HG03558 (cell line): ENCODE results near the gene RPS6KA2.

Source experiments
- ATAC-seq: cut with Tn5 transposase; IDR thresholded peaks from one replicate; pipeline ENCODE4 v1.9.1; 2021; ENCODE audit warnings: moderate number of reproducible peaks; ENCODE audit not compliant: unreplicated experiment; ENCODE audit errors: extremely low read depth

RPS6KA2 gene

DNA sequence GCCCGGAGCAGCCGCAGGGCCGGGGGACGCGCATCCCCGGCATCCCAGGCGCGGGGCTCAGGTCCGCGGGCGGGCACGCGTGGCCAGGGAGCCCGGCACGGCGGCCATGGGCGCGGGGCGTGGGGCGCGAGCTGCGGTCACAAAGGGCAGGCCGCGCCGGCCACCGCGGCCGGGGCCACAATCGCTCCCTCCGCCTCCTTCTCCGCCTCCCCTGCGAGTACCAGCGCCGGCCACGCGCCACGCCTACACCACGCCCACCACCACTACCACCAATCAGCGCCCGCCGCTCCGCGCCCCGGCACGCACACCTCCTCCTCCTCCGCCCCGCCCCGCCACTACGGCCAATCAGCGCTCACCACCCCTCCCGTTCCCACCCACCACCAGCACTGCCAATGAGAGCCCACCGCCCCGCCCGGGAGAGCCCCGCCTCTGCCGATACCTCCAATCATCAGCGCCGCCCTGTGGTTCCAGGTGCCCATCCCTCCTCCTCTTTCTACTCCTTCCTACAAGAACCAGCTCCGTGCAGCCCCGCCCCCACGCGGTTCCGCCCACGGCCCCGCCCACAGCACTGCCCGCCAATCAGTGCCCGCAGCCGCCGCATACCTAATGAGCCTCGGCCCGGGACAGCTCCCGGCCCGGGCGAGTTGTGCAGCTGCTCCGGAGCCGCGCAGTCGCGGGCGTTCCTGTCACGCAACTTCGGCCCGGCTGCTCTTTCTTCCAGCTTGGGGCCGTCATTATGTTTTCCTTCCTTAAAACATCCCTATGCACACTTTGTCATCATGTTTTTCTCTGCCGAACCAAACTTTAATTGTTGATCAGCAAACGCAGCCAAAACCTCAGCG, at the start of gene RPS6KA2:
RPS6KA2 (minus strand) TSS at position 219 of the 842 bp plus-strand sequence. CDS start 232 bp downstream, outside the sequence.
- peak; percentile 79 for ATAC-seq

GRCh38 chr6:166676270-166676860, 49.3 kb upstream of the RPS6KA2 start:
- no peak for ATAC-seq

DNA sequence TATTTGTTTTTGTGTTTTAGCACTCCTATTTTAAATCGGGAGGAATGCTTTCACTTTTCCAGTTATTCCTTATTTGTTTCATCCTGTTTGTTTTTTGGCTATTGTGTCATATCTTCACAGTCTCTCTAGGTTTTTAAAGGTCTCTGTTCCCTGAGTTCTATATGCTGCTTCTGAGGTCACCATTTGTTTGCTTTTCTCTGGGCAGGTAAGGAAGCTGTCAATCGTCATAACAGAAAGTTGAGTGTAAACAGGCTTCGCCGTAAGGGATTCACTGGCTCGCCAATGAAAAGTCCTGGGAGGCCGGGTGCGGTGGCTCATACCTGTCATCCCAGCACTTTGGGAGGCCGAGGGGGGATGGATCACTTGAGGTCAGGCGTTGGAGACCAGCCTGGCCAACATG, 48.7 kb upstream of the RPS6KA2 start:
- no peak for ATAC-seq

GRCh38 chr6:166673309-166673708, 46.3 kb upstream of the RPS6KA2 start:
- ATAC-seq, result no peak

DNA sequence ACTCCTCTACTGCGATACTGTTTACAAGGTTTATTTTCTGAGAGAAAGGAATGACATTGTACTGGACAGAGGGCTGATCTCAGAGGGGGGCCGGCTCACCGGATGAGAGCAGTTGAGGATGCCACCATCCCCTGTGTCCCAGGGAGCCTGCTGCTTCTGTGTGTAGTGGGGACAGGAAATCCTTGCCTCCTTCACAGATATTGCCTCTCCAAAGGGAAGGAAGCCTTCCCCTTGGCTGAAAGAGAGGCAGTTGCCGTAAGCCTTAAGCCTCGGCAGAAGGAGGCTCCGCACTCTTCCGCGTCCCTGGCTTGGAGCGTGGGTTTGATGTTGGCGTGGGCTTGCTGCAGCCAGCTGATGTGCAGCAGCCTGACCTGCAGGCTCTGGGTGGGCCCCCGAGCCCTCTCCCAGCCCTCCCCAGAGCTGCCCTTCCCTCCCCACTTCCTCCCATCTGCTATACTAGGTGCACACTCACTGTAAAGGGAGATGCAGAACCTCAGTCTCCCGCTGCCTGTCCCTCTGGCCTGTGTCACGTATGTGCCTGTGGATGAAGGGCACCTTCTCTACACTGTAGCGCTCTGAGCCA, 45.7 kb upstream of the RPS6KA2 start:
- ATAC-seq, result no peak

GRCh38 chr6:166672146-166672545, 45.1 kb upstream of the RPS6KA2 start:
- ATAC-seq, result no peak

- ATAC-seq, result no peak
Measured at GRCh38 chr6:166671434-166672081, 44.5 kb upstream of the RPS6KA2 start.

DNA sequence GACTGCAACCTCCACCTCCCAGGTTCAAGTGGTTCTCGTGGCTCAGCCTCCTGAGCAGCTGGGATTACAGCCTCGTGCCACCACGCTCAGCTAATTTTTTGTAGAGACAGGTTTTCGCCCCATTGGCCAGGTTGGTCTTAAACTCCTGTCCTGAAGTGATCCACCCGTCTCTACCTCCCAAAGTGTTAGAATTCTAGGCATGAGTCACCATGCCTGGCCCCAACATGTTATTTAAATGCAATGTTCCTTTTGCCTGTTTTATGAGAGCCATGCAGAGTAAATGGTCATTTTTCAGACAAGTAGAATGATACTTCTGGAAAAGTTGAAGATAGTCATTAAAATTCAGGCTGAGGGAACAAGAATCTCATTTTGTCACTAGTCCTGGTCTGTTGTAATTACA, 43.8 kb upstream of the RPS6KA2 start:
- no peak for ATAC-seq

DNA sequence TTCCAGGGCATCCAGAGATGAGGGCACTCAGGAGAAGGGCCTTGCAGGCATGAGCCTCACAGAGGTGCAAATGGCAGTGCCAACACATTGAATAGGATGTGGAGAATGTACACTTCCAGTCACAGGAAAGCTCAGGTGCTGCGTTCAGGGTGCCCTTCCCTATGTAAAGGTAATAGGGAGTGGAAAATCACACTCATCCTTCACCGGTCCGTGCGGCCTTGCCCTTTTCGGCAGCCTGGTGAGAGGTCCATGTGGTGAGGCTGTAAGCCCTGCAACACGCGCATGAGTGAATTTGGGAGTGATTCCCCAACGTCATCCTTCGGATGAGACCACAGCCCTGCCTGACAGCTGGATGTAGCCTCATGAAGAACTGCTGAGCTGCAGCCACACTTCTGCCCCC, 43.0 kb upstream of the RPS6KA2 start:
- ATAC-seq, result no peak

- ATAC-seq, result no peak
Measured at GRCh38 chr6:166667796-166668610, 41.0 kb upstream of the RPS6KA2 start.

DNA sequence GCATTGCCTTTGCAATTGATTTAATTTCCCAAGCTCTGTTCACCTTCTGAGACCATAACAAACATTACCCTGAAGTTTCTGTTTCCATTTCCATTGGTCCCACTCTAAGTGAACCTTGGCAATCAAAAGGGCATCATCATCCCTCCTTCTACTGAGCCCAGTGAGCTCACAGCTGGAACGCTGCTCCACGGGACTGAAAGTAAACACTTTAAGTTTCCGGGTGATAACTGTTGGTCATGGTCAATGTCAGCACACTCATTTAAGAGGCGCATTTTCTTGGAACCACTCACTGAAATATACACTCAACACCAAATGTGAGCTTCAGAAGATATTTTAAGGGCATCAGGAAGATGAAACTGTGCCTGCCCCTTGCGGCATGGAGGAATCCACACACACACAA, 37.1 kb upstream of the RPS6KA2 start:
- ATAC-seq, result no peak

DNA sequence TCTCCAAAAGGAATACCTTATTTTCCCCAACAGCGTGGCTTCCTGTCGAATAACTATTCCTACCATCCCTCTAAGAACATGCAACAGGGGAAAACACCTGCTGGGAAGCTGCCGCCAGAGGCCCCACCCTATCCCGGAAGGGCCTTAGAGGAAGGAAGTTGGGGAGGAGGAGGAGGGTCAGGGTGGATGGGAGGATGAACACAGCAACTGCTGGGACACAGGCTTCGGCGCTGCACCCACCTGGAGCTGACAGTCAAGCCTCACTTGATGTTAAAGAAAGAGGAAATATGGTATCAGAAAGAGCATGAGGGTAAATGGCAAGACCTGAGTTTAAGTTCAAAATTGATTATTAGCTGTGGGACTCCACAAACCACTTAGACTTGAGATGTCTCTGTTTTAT, 36.5 kb upstream of the RPS6KA2 start:
- ATAC-seq, result no peak

GRCh38 chr6:166662690-166663089, 35.6 kb upstream of the RPS6KA2 start:
- no peak for ATAC-seq

DNA sequence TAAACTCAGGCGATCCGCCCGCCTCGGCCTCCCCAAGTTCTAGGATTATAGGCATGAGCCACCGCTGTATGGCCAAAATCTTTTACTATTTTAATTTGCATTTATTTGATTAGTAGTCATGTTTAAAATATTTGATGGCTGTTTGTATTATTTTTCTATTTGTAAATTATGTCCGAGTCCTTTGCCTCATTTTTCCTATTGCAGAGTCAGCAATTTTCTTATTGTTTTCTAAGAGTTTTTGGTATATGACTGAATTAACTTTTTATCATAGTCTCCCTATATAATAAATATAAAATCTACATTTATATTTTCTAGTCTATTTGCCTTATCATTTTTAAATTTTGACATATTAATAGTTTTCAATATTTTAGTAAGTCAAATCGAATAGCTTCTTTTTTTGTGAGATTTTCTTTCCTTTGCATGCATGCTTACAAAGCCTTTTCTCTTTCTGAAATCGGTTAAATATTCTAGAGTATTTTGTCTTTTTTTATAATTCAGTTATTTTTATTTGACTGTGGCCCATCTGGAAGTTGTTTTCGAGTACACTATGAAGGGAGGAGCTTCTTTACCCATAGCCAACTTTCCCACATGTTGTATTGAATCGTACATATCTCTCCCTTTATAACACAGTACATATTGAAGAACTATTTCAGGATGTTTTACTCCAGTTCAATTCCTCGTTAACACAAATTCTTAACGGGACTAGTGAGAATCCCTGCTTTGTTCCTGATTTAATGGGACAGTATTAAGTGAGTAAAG, 34.5 kb upstream of the RPS6KA2 start:
- no peak for ATAC-seq

- no peak for ATAC-seq
Measured at GRCh38 chr6:166660157-166660688, 33.2 kb upstream of the RPS6KA2 start.

GRCh38 chr6:166659581-166659980, 32.5 kb upstream of the RPS6KA2 start:
- ATAC-seq, result no peak

GRCh38 chr6:166658792-166659150, 31.7 kb upstream of the RPS6KA2 start:
- ATAC-seq, result no peak

- ATAC-seq, result no peak
Measured at GRCh38 chr6:166658115-166658791, 31.2 kb upstream of the RPS6KA2 start.

GRCh38 chr6:166657531-166657930, 30.5 kb upstream of the RPS6KA2 start:
- ATAC-seq, result no peak
